ENCODE results near the gene PRKCA.
"Not testable (repeated sequence)": the region's sequence is repeated elsewhere in the genome, so short reads cannot be mapped to it uniquely, and the experiment has no call there.

Gene PRKCA

GRCh38 chr17:66715745-66716156, 413.3 kb downstream of the PRKCA start:
- DNase-seq (ENCODE audit: low spot score) = peak; percentile 37

- no peak for DNase-seq (ENCODE audit: low spot score)
Measured at GRCh38 chr17:66716236-66717026, 414.0 kb downstream of the PRKCA start.

GRCh38 chr17:66717641-66718058, 415.2 kb downstream of the PRKCA start:
- no peak for DNase-seq (ENCODE audit: low spot score)

GRCh38 chr17:66720027-66720426, 417.6 kb downstream of the PRKCA start:
- no peak for DNase-seq (ENCODE audit: low spot score)

GRCh38 chr17:66720567-66720966, 418.2 kb downstream of the PRKCA start:
- DNase-seq (ENCODE audit: low spot score) = no peak

- no peak for DNase-seq (ENCODE audit: low spot score)
Measured at GRCh38 chr17:66722341-66722740, 419.9 kb downstream of the PRKCA start.

- DNase-seq (ENCODE audit: low spot score) = no peak
Measured at GRCh38 chr17:66724581-66725341, 422.3 kb downstream of the PRKCA start.

GRCh38 chr17:66725438-66725837, 423.0 kb downstream of the PRKCA start:
- DNase-seq (ENCODE audit: low spot score) = not testable (repeated sequence)

GRCh38 chr17:66725956-66726355, 423.5 kb downstream of the PRKCA start:
- DNase-seq (ENCODE audit: low spot score) = no peak

- DNase-seq (ENCODE audit: low spot score) = no peak
Measured at GRCh38 chr17:66726371-66726770, 424.0 kb downstream of the PRKCA start.

- DNase-seq (ENCODE audit: low spot score) = no peak
Measured at GRCh38 chr17:66726846-66727245, 424.4 kb downstream of the PRKCA start.

- DNase-seq (ENCODE audit: low spot score) = no peak
Measured at GRCh38 chr17:66727634-66728570, 425.5 kb downstream of the PRKCA start.

GRCh38 chr17:66730461-66730923, 428.1 kb downstream of the PRKCA start:
- no peak for DNase-seq (ENCODE audit: low spot score)

GRCh38 chr17:66733759-66734158, 431.3 kb downstream of the PRKCA start:
- DNase-seq (ENCODE audit: low spot score) = no peak

- no peak for DNase-seq (ENCODE audit: low spot score)
Measured at GRCh38 chr17:66734186-66734943, 432.0 kb downstream of the PRKCA start.

- DNase-seq (ENCODE audit: low spot score) = no peak
Measured at GRCh38 chr17:66737524-66737923, 435.1 kb downstream of the PRKCA start.

GRCh38 chr17:66738301-66738700, 435.9 kb downstream of the PRKCA start:
- no peak for DNase-seq (ENCODE audit: low spot score)

GRCh38 chr17:66739553-66739952, 437.1 kb downstream of the PRKCA start:
- no peak for DNase-seq (ENCODE audit: low spot score)

- no peak for DNase-seq (ENCODE audit: low spot score)
Measured at GRCh38 chr17:66740226-66740625, 437.8 kb downstream of the PRKCA start.

GRCh38 chr17:66743511-66743910, 441.1 kb downstream of the PRKCA start:
- no peak for DNase-seq (ENCODE audit: low spot score)

- no peak for DNase-seq (ENCODE audit: low spot score)
Measured at GRCh38 chr17:66746736-66747135, 444.3 kb downstream of the PRKCA start.

Data from hematopoietic multipotent progenitor cell treated with erythropoietin and hydrocortisone succinate and interleukin-3 and kit ligand, for 15 days (in vitro differentiated cells).